ENCODE data around the gene ABCB8. TPM values are rescaled to one million over a fixed set of nuclear protein-coding genes. Genes with fewer than 3 reads are reported as not detected.

ABCB8 gene
- total and polyA plus RNA-seq, 2 donors (not counting 1 experiment from before 2014, with no cell fraction given): 41.4 to 69.7 TPM

DNA sequence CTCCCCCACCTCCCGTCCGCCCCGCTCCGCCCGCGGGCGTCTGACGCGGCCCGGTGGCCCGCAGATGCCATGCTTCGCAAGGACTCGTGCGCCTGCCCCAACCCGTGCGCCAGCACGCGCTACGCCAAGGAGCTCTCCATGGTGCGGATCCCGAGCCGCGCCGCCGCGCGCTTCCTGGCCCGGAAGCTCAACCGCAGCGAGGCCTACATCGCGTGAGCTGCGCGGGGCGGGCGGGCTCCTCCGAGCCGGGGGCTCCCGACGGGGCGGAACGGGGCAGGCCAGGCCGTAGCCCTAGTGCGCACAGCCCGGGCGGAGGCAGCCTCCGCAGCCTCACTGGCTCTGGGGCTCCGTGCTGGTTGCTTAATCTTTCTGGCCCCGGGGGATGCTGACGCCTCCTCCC, 22.9 kb downstream of the ABCB8 start:
- no peaks in the 10 kb centered on the region for H4K20me1 ChIP-seq (ENCODE audit: control insufficient read depth, insufficient read depth, low read length, poor library complexity, severe bottlenecking)
- WGBS (ENCODE audit: insufficient coverage): 3% methylated on average over 48 of the region's 50 CpGs
- DNase-seq (peak; percentile 66), ATAC-seq (ENCODE audit: low read depth) (peak; percentile 32)
- ChIA-PET POLR2A (no interaction called here), CTCF (no interaction called here)
- no peak overlapping the region for H3K4me3 ChIP-seq (ENCODE audit: control extremely low read depth in 1 of 5, extremely low read depth in 1 of 5, insufficient read depth in 1 of 5, low read depth in 2 of 5, low read length in 4 of 5)
- intact Hi-C loops (cut with micrococcal nuclease): no loop called here
- no peak for TF ChIP-seq EZH2 (IDR thresholded peaks at IDR 0.05; ENCODE audit: borderline replicate concordance, insufficient read depth, low read depth, low read length, poor library complexity, severe bottlenecking)
- TF ChIP-seq, protein P1, sequence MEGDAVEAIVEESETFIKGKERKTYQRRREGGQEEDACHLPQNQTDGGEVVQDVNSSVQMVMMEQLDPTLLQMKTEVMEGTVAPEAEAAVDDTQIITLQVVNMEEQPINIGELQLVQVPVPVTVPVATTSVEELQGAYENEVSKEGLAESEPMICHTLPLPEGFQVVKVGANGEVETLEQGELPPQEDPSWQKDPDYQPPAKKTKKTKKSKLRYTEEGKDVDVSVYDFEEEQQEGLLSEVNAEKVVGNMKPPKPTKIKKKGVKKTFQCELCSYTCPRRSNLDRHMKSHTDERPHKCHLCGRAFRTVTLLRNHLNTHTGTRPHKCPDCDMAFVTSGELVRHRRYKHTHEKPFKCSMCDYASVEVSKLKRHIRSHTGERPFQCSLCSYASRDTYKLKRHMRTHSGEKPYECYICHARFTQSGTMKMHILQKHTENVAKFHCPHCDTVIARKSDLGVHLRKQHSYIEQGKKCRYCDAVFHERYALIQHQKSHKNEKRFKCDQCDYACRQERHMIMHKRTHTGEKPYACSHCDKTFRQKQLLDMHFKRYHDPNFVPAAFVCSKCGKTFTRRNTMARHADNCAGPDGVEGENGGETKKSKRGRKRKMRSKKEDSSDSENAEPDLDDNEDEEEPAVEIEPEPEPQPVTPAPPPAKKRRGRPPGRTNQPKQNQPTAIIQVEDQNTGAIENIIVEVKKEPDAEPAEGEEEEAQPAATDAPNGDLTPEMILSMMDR (IDR thresholded peaks at IDR 0.05): no peak
- Mint-ChIP-seq H3K27me3 (peaks cover 6% of the 10 kb centered on the region), H3K27ac (no peak overlapping the region), H3K9me3 (ENCODE audit: insufficient read depth) (no peaks in the 10 kb centered on the region), H3K4me3 (no peak overlapping the region), H3K4me1 (peaks cover 6% of the 10 kb centered on the region)
- no peak overlapping the region for H3K27ac ChIP-seq (ENCODE audit: low read length in 2 of 2)
- H3K4me1 ChIP-seq (ENCODE audit: control insufficient read depth in 2 of 2, insufficient read depth in 2 of 2, low read length in 2 of 2): peaks cover 0 to 3% of the 10 kb centered on the region in 2 donors
- peak overlapping the region; percentile 51 for H3K4me2 ChIP-seq (replicated peaks; ENCODE audit: low read depth, low read length, poor library complexity, severe bottlenecking)
- H3K9me3 ChIP-seq (ENCODE audit: control extremely low read depth in 1 of 3, control insufficient read depth in 2 of 3, insufficient read depth in 1 of 3, low read length in 2 of 3): no peaks in the 10 kb centered on the region
- peaks cover 0 to 13% (median 3%) of the 10 kb centered on the region in 4 experiments for H3K27me3 ChIP-seq (replicated peaks in 1 of 4; ENCODE audit: control extremely low read depth in 1 of 4, control insufficient read depth in 3 of 4, insufficient read depth in 4 of 4, low read length in 3 of 4)
- H3K79me2 ChIP-seq (ENCODE audit: control insufficient read depth, insufficient read depth, low read length): no peaks in the 10 kb centered on the region
- H2AFZ ChIP-seq (ENCODE audit: insufficient read depth, low read depth, low read length, poor library complexity, severe bottlenecking): no peak overlapping the region
- no peaks in the 10 kb centered on the region for H3K36me3 ChIP-seq (replicated peaks in 1 of 2; ENCODE audit: control extremely low read depth in 1 of 2, control insufficient read depth in 1 of 2, extremely low read depth in 1 of 2, insufficient read depth in 2 of 2, low read length in 1 of 2)
- no peak overlapping the region for H3K9ac ChIP-seq (ENCODE audit: low read length)

DNA sequence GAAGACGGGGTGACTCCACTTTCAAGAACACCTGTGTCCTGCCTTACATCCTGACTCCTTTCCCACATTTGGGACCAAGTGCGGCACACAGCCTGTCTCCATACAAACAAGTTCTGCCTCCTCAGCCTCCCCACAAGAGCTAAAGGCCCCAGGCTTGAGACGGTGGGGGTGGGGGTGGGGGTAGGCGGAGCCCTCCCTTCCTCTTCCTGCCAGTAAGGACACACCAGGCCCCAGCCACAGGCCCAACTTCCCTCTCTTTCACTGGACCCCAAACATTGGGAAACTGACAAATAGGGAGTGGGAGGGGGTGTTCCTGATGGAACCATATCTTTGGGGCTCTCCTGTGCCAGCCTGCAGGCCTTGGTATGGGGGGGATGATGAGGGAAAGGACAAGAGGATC, 24.8 kb downstream of the ABCB8 start:
- no peaks in the 10 kb centered on the region for H4K20me1 ChIP-seq (ENCODE audit: control insufficient read depth, insufficient read depth, low read length, poor library complexity, severe bottlenecking)
- Mint-ChIP-seq H3K27ac (no peak overlapping the region), H3K4me3 (no peak overlapping the region), H3K4me1 (peaks cover 16% of the 10 kb centered on the region), H3K9me3 (ENCODE audit: insufficient read depth) (no peaks in the 10 kb centered on the region), H3K27me3 (peaks cover 6% of the 10 kb centered on the region)
- H3K27me3 ChIP-seq (replicated peaks in 1 of 4; ENCODE audit: control extremely low read depth in 1 of 4, control insufficient read depth in 3 of 4, insufficient read depth in 4 of 4, low read length in 3 of 4): peaks cover 0 to 13% (median 3%) of the 10 kb centered on the region in 4 experiments
- no peak overlapping the region for H3K9ac ChIP-seq (ENCODE audit: low read length)
- ChIA-PET POLR2A (interaction anchor here (0.6 kb wide), 1 partner anchor 22 kb away, joined by 3 read pairs; no protein-coding TSS in a partner anchor), CTCF (interaction anchor here (0.8 to 1.3 kb wide), 2 partner anchors 25 to 32 kb away, joined by 3 read pairs; partner anchors contain the start of gene ABCB8)
- no peaks in the 10 kb centered on the region for H3K36me3 ChIP-seq (replicated peaks in 1 of 2; ENCODE audit: control extremely low read depth in 1 of 2, control insufficient read depth in 1 of 2, extremely low read depth in 1 of 2, insufficient read depth in 2 of 2, low read length in 1 of 2)
- intact Hi-C loops (cut with micrococcal nuclease): no loop called here
- H3K27ac ChIP-seq (ENCODE audit: low read length in 2 of 2): no peak overlapping the region
- H3K4me3 ChIP-seq (ENCODE audit: control extremely low read depth in 1 of 5, extremely low read depth in 1 of 5, insufficient read depth in 1 of 5, low read depth in 2 of 5, low read length in 4 of 5): no peak overlapping the region
- WGBS (ENCODE audit: insufficient coverage): 100% methylated on average over 1 of the region's 4 CpGs
- peaks cover 10 to 11% of the 10 kb centered on the region in 2 donors for H3K4me1 ChIP-seq (ENCODE audit: control insufficient read depth in 2 of 2, insufficient read depth in 2 of 2, low read length in 2 of 2)
- no peak overlapping the region for H3K4me2 ChIP-seq (replicated peaks; ENCODE audit: low read depth, low read length, poor library complexity, severe bottlenecking)
- no peak for TF ChIP-seq EZH2 (IDR thresholded peaks at IDR 0.05; ENCODE audit: borderline replicate concordance, insufficient read depth, low read depth, low read length, poor library complexity, severe bottlenecking)
- TF ChIP-seq, protein P1 (IDR thresholded peaks at IDR 0.05): no peak
- H2AFZ ChIP-seq (ENCODE audit: insufficient read depth, low read depth, low read length, poor library complexity, severe bottlenecking): no peak overlapping the region
- ATAC-seq (ENCODE audit: low read depth): no peak
- no peak for DNase-seq
- peaks cover 6% of the 10 kb centered on the region for H3K79me2 ChIP-seq (ENCODE audit: control insufficient read depth, insufficient read depth, low read length)
- H3K9me3 ChIP-seq (ENCODE audit: control extremely low read depth in 1 of 3, control insufficient read depth in 2 of 3, insufficient read depth in 1 of 3, low read length in 2 of 3): no peaks in the 10 kb centered on the region
